ENCODE measurements around the gene PRPH2. TPM values are rescaled to one million over a fixed set of nuclear protein-coding genes. Genes with fewer than 3 reads are reported as not detected.

The PRPH2 gene
- total RNA-seq, 1 donor from 2014 or later = not detected

GRCh38 chr6:42711930-42712329 is 10.5 kb downstream of the PRPH2 start:
- peaks cover 20% of the 10 kb centered on the region for H3K4me1 Mint-ChIP-seq (ENCODE audit: low read depth)
- peaks cover 3% of the 10 kb centered on the region for H3K36me3 Mint-ChIP-seq (ENCODE audit: insufficient read depth)
- H3K27ac Mint-ChIP-seq = peak overlapping the region; percentile 76
- no peak for TF ChIP-seq CTCF (IDR thresholded peaks at IDR 0.05; ENCODE audit: unreplicated experiment)
- H3K27me3 Mint-ChIP-seq = no peaks in the 10 kb centered on the region
- no peak overlapping the region for H3K4me3 Mint-ChIP-seq (ENCODE audit: low read depth)
- no peak for DNase-seq (ENCODE audit: low spot score, unreplicated experiment)
- peaks cover 12% of the 10 kb centered on the region for H3K9me3 Mint-ChIP-seq (ENCODE audit: low read depth)

- no peak overlapping the region for H3K4me3 Mint-ChIP-seq (ENCODE audit: low read depth)
- peak overlapping the region; percentile 95 for H3K27ac Mint-ChIP-seq
- peaks cover 12% of the 10 kb centered on the region for H3K9me3 Mint-ChIP-seq (ENCODE audit: low read depth)
- H3K36me3 Mint-ChIP-seq (ENCODE audit: insufficient read depth) = peaks cover 3% of the 10 kb centered on the region
- peaks cover 20% of the 10 kb centered on the region for H3K4me1 Mint-ChIP-seq (ENCODE audit: low read depth)
- DNase-seq (ENCODE audit: low spot score, unreplicated experiment) = no peak
- no peak for TF ChIP-seq CTCF (IDR thresholded peaks at IDR 0.05; ENCODE audit: unreplicated experiment)
- no peaks in the 10 kb centered on the region for H3K27me3 Mint-ChIP-seq
Observed at GRCh38 chr6:42710316-42710715, 12.1 kb downstream of the PRPH2 start.

- no peaks in the 10 kb centered on the region for H3K27me3 Mint-ChIP-seq
- H3K36me3 Mint-ChIP-seq (ENCODE audit: insufficient read depth) = peaks cover 3% of the 10 kb centered on the region
- no peak for TF ChIP-seq CTCF (IDR thresholded peaks at IDR 0.05; ENCODE audit: unreplicated experiment)
- H3K4me3 Mint-ChIP-seq (ENCODE audit: low read depth) = no peak overlapping the region
- peaks cover 12% of the 10 kb centered on the region for H3K9me3 Mint-ChIP-seq (ENCODE audit: low read depth)
- peak overlapping the region; percentile 95 for H3K27ac Mint-ChIP-seq
- H3K4me1 Mint-ChIP-seq (ENCODE audit: low read depth) = peaks cover 20% of the 10 kb centered on the region
- no peak for DNase-seq (ENCODE audit: low spot score, unreplicated experiment)
Observed at GRCh38 chr6:42709871-42710270, 12.5 kb downstream of the PRPH2 start.

GRCh38 chr6:42708096-42708495 is 14.3 kb downstream of the PRPH2 start:
- no peak for DNase-seq (ENCODE audit: low spot score, unreplicated experiment)
- peaks cover 17% of the 10 kb centered on the region for H3K4me1 Mint-ChIP-seq (ENCODE audit: low read depth)
- no peak overlapping the region for H3K27ac Mint-ChIP-seq
- H3K9me3 Mint-ChIP-seq (ENCODE audit: low read depth) = peaks cover 12% of the 10 kb centered on the region
- no peak overlapping the region for H3K4me3 Mint-ChIP-seq (ENCODE audit: low read depth)
- TF ChIP-seq CTCF (IDR thresholded peaks at IDR 0.05; ENCODE audit: unreplicated experiment) = no peak
- H3K36me3 Mint-ChIP-seq (ENCODE audit: insufficient read depth) = peaks cover 3% of the 10 kb centered on the region
- no peaks in the 10 kb centered on the region for H3K27me3 Mint-ChIP-seq

- Mint-ChIP-seq H3K4me3 (ENCODE audit: low read depth) (no peak overlapping the region), H3K9me3 (ENCODE audit: low read depth) (peaks cover 12% of the 10 kb centered on the region)
Observed at GRCh38 chr6:42707595-42707994, 14.8 kb downstream of the PRPH2 start.

More at GRCh38 chr6:42707595-42707994, 14.8 kb downstream of the PRPH2 start:
- no peak for TF ChIP-seq CTCF (IDR thresholded peaks at IDR 0.05; ENCODE audit: unreplicated experiment)
- no peak for DNase-seq (ENCODE audit: low spot score, unreplicated experiment)
- peaks cover 17% of the 10 kb centered on the region for H3K4me1 Mint-ChIP-seq (ENCODE audit: low read depth)
- no peaks in the 10 kb centered on the region for H3K27me3 Mint-ChIP-seq
- H3K36me3 Mint-ChIP-seq (ENCODE audit: insufficient read depth) = peaks cover 3% of the 10 kb centered on the region
- no peak overlapping the region for H3K27ac Mint-ChIP-seq
